SK-N-MC (cell line): ENCODE data around the gene ASL.
"Not testable (repeated sequence)": the region's sequence is repeated elsewhere in the genome, so short reads cannot be mapped to it uniquely, and the experiment has no call there.

Source experiments
- EZH2 ChIP-seq: fragments of 200-600 bp; sonication (generic); IDR thresholded peaks from one replicate; pipeline ENCODE4 v1.6.1; 2017; ENCODE audit warnings: antibody characterized with exemption
- FOXP2 ChIP-seq: optimal IDR thresholded peaks from 2 replicates; pipeline ENCODE3; 2011; ENCODE audit warnings: mild to moderate bottlenecking, moderate library complexity; ENCODE audit not compliant: insufficient read depth; ENCODE audit errors: extremely low read length, control extremely low read depth
- POLR2AphosphoS5 ChIP-seq: IDR thresholded peaks from 2 replicates; pipeline ENCODE4 v1.6.1; 2012; ENCODE audit warnings: mild to moderate bottlenecking, low read depth, low read length, borderline replicate concordance

- not testable (repeated sequence) for TF ChIP-seq EZH2, POLR2AphosphoS5, FOXP2
Measured at GRCh38 chr7:66102168-66102567, 26.5 kb downstream of the ASL start.
